H4 (cell line): ENCODE results near the gene FBXO5. TPM values are rescaled to one million over a fixed set of nuclear protein-coding genes. Genes with fewer than 3 reads are reported as not detected.
"Not testable (repeated sequence)": the region's sequence is repeated elsewhere in the genome, so short reads cannot be mapped to it uniquely, and the experiment has no call there.

Experiments used
- DNase-seq: peaks from one replicate; pipeline ENCODE4 v3.0.0-alpha.2; 2015; ENCODE audit warnings: low spot score
- total RNA-seq: library from RNA; depleted of rRNA; stranded (reverse); fragments of >200 nt; shearing (Covaris generic); gene quantifications from 2 replicates; pipeline ENCODE4 v1.2.3, GENCODE V29; 2014; rRNA removed

The FBXO5 gene
- total RNA-seq, result 22.1 and 27.8 TPM in 2 replicates

DNA sequence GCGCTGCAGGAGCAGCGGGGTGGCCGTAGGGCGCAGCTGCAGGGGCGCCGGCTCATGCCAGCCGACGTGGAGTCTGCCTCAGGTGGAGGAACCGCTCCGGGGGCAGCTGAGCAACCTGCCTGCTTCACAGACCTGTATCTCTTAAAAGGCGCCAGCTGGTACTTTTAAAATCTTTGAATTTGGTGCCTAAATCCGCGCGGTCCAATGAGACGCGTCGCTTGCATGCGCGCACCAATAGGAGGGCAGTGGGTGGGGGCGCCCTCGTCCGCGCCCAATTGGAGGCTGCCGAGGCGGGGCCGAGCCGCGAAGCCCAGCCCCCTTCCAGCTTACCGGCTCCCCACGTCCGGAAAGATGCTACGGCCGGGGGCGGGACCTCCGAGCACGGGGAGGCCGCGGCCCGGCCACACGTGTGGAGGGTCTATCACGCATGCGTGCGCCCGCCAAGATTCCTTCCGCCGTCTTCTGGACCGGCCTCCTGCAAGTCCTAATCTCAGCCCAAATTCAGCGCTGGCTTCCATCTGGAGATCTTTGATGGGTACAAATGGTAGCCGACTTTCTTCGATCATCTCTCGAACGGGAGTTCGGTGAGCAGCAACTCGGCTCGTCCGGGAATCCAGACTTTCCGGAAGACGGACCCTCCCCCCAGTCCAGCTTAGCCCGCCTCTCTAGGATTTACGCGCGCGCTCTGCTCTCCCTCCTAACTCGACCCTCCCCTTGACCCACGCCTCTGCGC, at the start of gene FBXO5:
TSS of gene FBXO5 (minus strand) at position 138 of the 733 bp plus-strand sequence. CDS start at position 56, 82 bp downstream.
- peak; percentile 88 for DNase-seq

- peak; percentile 11 for DNase-seq
These were observed 49.5 kb upstream of the FBXO5 start for GRCh38 chr6:153032255-153032882.

DNA sequence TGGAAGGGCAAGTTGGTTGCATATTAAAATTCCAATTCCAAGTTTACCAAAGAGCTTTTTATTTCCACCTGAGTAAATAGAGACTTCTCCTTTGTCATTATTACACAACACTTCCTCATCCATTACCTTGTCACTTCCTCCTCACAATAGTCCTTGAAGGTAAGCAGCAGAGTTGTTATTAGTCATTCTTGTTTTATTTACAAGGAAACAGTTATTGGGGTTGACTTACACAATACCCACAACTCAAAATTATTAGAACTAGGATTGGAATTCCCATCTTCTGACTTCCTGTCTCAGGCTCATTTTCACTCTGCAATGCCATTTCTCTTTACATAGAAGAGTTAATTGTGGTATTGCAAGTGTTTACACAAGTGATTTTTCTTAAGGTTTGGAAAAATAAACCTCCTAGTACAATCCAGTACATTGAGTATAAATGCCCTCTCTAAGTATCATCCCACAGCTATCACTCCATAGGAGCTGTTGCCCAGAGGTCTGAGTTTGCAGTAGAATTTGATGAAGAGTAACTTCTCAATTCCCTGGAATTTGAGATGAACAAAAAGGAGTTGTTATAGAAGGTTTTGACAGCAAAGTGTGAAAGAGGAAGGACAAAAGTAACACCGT, 48.6 kb upstream of the FBXO5 start:
- peak; percentile 6 for DNase-seq

GRCh38 chr6:153028963-153029362, 46.1 kb upstream of the FBXO5 start:
- DNase-seq, result no peak

- DNase-seq, result no peak
These were observed 45.4 kb upstream of the FBXO5 start for GRCh38 chr6:153028286-153028685.

DNA sequence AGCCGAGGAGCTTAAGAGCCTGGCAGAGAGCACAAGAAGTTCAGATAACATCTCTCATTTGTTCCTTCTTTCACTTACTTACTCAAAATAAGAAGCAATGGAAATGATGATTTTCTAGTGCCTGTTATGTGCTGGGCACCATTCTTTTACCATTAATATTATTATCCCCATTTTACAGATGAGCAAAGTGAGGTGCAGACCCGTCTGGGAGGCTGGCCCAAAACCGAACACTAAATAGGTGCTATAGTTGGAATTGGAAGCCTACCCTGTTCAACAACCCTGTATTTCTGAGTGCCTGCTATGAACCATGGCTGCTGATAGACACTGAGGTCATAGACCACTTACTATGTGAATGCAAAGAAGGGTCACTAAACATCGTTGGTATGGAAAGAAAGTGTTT, 44.6 kb upstream of the FBXO5 start:
- DNase-seq, result no peak

DNA sequence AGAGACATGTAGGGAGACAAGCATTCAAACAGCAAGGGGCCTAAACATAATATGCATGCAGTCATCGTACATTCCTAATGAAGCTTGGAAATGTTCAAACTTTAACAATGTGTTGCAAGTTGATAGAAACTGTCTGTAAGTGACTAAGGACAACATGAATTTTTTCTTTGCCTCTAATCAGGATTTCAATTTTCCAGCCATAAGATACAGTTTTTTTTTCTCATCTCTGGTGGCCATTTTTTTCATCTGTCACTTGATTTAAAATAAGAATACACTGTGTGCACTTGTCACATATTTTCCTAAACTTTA, 41.8 kb upstream of the FBXO5 start:
- DNase-seq, result no peak

DNA sequence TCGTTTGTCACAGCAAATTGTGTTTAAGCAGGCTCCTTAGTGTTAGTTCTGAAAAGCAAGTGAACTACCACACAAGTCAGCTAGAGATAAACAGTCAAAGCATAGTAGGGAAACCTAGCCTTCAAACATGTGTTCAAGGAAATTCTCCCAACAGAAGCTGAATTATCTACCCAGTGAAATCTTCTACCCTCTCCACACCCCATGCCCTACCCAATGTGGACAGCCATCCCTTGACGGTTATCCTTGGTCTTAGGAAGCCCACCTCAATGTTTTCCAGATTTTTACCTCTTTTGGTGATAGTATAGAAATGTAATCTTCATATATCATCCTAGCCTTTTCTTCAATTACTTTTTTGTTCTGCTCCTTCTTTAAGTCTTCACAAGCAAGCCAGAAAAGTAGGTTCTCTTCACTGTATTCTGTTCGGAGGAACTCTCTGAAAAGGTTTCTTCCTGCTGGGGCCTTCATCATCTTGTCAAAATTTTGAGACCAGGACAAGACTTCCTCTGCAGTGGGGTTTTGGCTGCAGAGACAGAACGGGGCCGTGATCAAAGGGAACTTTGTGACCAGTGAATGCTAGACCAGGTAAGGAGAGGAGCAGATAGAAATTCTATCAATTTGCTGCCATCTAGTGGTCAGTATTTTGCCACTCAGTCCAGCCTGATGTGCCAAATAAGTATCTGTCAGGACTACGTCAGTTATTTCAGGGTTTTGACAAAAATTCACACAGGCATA, 41.3 kb upstream of the FBXO5 start:
- peak; percentile 16 for DNase-seq

DNA sequence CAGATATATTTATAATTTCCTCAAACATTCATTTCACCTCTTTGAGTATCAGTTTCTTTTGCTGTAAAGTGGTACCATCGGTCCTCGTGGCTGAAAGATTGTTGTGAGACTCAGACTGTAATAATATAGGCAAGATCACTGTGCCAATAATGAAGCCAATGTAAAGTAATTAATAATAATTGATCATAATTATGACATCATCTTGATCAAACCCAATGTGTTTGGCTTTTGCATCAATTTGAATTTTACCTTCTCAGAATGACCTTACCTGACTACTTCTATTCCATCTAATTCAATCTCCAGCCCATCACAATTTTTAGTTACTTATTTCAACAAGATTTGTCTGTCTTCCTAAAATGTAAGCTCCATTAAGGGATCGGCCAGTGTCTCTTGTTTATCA, 35.5 kb upstream of the FBXO5 start:
- DNase-seq, result no peak

DNA sequence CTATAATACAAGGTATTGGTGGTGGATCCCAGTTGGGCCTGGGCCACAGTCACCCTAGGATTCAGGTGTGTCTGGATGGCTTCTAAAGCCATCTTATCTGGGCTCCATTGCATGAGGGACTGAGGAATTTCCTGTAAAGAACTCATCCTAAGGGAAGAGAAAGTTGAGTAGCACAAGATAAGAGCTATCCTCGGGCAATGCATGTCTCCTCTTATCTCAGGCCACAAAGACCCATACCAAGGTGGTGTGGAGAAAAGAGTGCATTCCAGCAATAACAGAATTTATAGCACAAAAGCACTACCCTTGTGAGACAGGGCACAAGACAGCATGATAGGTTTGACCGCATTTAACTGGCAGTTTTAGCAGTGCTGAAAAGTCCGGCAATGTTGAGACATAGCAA, 34.0 kb upstream of the FBXO5 start:
- no peak for DNase-seq

- no peak for DNase-seq
These were observed 32.3 kb upstream of the FBXO5 start for GRCh38 chr6:153015094-153015640.

- DNase-seq, result no peak
These were observed 30.6 kb upstream of the FBXO5 start for GRCh38 chr6:153013438-153013837.

DNA sequence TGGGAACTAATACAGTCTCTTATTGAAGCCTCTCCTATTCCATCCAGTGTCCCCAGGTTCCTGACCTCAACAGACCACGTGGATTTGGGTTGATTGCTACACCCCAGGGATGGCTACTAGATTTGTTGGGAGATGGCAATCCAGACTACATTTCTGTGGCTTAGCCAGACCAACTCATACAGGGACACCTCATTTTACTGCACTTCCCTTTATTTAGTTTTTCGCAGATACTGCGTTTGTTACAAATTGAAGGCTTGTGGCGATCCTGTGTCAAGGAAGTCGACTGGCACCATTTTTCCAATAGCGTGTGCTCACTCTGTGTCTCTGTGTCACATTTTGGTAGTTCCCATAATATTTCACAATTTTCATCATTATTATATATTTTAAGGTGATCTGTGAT, 30.0 kb upstream of the FBXO5 start:
- no peak for DNase-seq

DNA sequence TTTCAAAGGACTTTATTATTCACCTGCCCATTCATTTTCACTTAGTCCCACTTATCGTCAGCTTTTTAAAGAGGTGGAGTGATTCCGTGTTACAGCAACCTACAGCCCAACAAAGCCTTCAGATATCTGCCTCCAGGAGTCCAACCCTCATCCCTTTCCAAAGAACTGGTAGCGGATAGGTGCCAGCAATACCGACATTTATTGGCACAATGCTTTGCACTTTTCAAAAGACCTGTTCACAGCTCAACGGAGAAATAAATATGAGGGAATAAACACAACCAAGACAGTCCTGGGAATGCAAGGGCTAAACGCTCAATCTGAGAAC, 20.5 kb upstream of the FBXO5 start:
- DNase-seq, result no peak

DNA sequence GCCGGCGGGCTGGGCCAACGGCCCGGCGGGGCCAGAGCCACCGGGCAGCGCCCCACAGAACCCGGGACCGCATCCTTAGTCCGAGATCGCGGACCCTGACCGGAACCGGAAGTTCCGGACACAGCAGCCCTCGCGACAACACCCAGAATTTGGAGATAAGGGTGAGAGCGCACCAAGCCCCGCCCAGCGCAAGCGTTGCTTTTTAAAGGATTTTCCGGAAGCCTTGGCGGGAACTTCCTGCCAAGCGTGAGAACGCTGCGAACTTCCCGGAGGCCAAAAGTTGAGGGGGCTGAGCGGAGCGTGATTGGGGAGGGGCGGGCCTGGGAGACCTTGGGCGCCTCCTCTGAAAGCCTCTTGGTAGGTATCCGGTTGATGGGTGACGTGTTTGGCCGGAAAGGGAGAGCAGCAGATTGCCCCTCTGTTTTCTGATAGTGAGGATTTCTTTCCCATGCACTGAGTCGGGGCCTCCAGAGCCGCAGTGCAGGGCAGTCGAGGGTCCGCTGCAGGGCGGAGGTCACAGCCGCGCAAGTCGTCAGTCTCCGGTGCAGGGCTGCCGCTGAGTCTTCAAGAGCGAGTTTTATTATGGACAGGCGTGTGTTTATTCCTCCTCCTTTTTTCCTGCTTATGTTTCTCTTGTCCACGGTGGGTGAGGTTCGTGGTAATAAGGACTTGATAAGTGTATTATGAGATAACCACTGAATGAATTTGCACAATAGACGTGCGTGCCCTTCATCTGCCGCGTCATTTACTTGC, 19.9 kb upstream of the FBXO5 start, which contains the start of gene MTRF1L:
TSS of gene MTRF1L (minus strand) at position 97 of the 753 bp plus-strand sequence. CDS start at position 73, 24 bp downstream.
- peak; percentile 90 for DNase-seq

GRCh38 chr6:153001767-153002612, 19.1 kb upstream of the FBXO5 start:
- no peak for DNase-seq

GRCh38 chr6:153000790-153001189, 17.9 kb upstream of the FBXO5 start:
- not testable (repeated sequence) for DNase-seq

DNA sequence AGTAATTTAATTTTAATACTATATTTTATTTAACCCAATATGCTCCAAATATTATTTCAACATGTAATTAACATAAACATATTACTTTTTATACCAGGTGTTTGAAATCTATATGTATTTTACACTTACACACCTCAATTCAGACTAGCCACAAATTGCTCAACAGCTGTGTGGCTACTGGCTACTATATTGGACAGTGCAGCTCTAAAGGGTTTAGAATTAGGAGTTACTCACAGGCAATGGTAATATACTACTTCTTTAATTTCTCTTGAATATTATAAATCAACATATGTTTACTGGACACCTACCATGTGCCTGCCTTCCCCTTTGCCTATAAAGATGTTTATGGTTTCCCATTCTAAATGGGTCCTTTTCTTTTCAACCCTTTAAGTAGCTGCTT, 17.4 kb upstream of the FBXO5 start:
- DNase-seq, result no peak

GRCh38 chr6:152999538-152999937, 16.7 kb upstream of the FBXO5 start:
- DNase-seq, result not testable (repeated sequence)

DNA sequence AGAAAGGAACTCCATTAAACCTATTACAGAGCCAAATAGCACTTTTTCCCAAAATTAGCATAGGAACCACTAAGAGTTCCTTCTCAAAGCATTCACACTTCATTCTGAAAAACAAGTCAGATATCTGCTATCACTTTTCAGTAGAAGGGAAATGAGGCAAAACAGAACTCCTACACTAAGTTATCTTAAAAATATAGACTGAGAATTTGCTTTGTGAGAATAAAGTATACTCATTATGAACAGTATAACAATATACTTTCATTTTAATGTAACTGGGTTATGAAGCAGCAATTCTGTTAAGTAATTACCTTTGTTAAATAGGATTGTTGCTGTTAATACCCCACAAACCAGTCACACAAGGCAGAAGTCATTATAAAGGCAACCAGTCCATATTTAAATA, 11.0 kb upstream of the FBXO5 start:
- DNase-seq, result no peak

GRCh38 chr6:152993431-152993830, 10.6 kb upstream of the FBXO5 start:
- no peak for DNase-seq
